HG03432 (cell line): ENCODE data around the gene ORAI3.

Experiments used
- ATAC-seq: cut with Tn5 transposase; IDR thresholded peaks from one replicate; pipeline ENCODE4 v1.9.1; 2021; ENCODE audit warnings: mild to moderate bottlenecking, moderate library complexity; ENCODE audit not compliant: unreplicated experiment

Gene ORAI3

GRCh38 chr16:30966033-30966619 is 17.3 kb downstream of the ORAI3 start:
- no peak for ATAC-seq

GRCh38 chr16:30967795-30968194 is 18.9 kb downstream of the ORAI3 start:
- ATAC-seq, result no peak

GRCh38 chr16:30969246-30969842 is 20.5 kb downstream of the ORAI3 start:
- ATAC-seq, result no peak

GRCh38 chr16:30971298-30971697 is 22.4 kb downstream of the ORAI3 start:
- no peak for ATAC-seq

- ATAC-seq, result no peak
Observed at GRCh38 chr16:30972872-30973271, 24.0 kb downstream of the ORAI3 start.

GRCh38 chr16:30974348-30974747 is 25.5 kb downstream of the ORAI3 start:
- ATAC-seq, result no peak

GRCh38 chr16:30976486-30976885 is 27.6 kb downstream of the ORAI3 start:
- ATAC-seq, result no peak

- ATAC-seq, result no peak
Observed at GRCh38 chr16:30977502-30977901, 28.6 kb downstream of the ORAI3 start.

GRCh38 chr16:30979170-30980022 is 30.5 kb downstream of the ORAI3 start:
- ATAC-seq, result no peak

GRCh38 chr16:30980023-30980371 is 31.1 kb downstream of the ORAI3 start:
- no peak for ATAC-seq

- no peak for ATAC-seq
Observed at GRCh38 chr16:30980434-30980833, 31.6 kb downstream of the ORAI3 start.

GRCh38 chr16:30980959-30981358 is 32.1 kb downstream of the ORAI3 start:
- ATAC-seq, result no peak

- no peak for ATAC-seq
Observed at GRCh38 chr16:30982548-30983288, 33.9 kb downstream of the ORAI3 start.

- no peak for ATAC-seq
Observed at GRCh38 chr16:30983289-30983889, 34.5 kb downstream of the ORAI3 start.

GRCh38 chr16:30983898-30984610 is 35.2 kb downstream of the ORAI3 start:
- no peak for ATAC-seq

- ATAC-seq, result peak; percentile 55
Observed at GRCh38 chr16:30984669-30985400, 36.0 kb downstream of the ORAI3 start, which contains the start of gene HSD3B7. Gene HSD3B7, plus strand, starts transcription at chr16:30985207. Its CDS starts 452 bp downstream, at chr16:30985659.

GRCh38 chr16:30985401-30986128 is 36.7 kb downstream of the ORAI3 start:
- no peak for ATAC-seq

- no peak for ATAC-seq
Observed at GRCh38 chr16:30986129-30986991, 37.5 kb downstream of the ORAI3 start.
